Caki2 (cell line): ENCODE data around the gene ANKRD11. TPM values are rescaled to one million over a fixed set of nuclear protein-coding genes. Genes with fewer than 3 reads are reported as not detected.
"Not testable (repeated sequence)": the region's sequence is repeated elsewhere in the genome, so short reads cannot be mapped to it uniquely, and the experiment has no call there.

ENCODE experiments used
- DNase-seq: peaks from one replicate; pipeline ENCODE4 v3.0.0-alpha.2; 2015; ENCODE audit warnings: low read depth
- in situ Hi-C: cut with HindIII; loops from 2 replicates; pipeline ENCODE4 v1.10.0; 2016; ENCODE audit warnings: low sequenced_read_pairs, low pct_unique_long_range_greater_than_20kb, mixed read lengths
- total RNA-seq: library from RNA; depleted of rRNA; stranded (reverse); fragments of >200 nt; shearing (Covaris generic); gene quantifications from 2 replicates; pipeline ENCODE4 v1.2.3, GENCODE V29; 2014; ENCODE audit warnings: low replicate concordance

The ANKRD11 gene
- total RNA-seq, 1 experiment from 2014 or later, result 56.3 TPM

- in situ Hi-C loops, result no loop called here
- no peak for DNase-seq
Measured at GRCh38 chr16:89458967-89459366, 31.4 kb downstream of the ANKRD11 start.

DNA sequence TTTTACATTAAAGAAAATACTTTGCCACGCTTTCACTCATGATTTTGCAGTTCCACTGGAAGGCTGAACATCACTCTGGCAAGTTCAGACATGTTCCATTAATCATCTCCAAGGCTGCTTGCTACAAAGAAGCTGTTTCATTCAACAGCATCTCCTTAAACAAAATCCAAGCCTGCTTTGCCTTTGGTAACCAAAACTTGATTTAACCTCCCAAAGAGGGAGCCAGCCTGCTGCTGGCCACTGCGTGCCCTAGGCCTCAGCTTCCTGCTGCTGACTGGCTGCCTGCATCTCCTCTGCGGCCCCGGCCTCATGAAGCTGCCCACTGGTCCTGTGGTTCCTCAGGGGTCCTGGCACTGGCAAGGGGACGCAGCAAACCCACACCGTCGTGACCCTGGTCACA, 31.8 kb downstream of the ANKRD11 start:
- in situ Hi-C loops, result no loop called here
- peak; percentile 37 for DNase-seq

DNA sequence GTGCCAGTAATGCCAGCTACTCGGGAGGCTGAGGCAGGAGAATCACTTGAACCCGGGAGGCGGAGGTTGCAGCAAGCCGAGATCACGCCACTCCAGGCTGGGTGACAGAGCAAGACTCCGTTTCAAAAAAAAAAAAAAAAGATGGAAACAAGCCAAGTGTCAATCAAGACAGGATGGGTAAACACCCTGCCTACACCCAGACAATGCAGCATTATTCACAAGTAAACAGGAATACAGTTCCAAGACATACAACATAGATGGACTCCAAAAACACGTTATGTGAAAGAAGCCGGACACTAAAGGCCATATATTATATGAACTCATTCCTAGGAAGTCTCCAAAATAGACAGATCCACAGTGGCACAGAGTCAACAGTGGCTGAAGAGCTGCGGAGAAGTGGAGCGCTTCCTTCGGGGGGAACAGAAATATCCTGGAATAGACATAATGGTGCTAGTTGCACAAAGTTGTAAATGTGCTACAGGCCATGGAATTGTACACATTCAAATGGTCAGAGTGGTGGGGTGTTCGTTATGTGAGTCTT, 33.9 kb downstream of the ANKRD11 start:
- in situ Hi-C loops, result no loop called here
- DNase-seq, result no peak

GRCh38 chr16:89455692-89456091, 34.7 kb downstream of the ANKRD11 start:
- in situ Hi-C loops, result no loop called here
- no peak for DNase-seq

GRCh38 chr16:89455178-89455577, 35.2 kb downstream of the ANKRD11 start:
- in situ Hi-C loops, result no loop called here
- DNase-seq, result no peak

DNA sequence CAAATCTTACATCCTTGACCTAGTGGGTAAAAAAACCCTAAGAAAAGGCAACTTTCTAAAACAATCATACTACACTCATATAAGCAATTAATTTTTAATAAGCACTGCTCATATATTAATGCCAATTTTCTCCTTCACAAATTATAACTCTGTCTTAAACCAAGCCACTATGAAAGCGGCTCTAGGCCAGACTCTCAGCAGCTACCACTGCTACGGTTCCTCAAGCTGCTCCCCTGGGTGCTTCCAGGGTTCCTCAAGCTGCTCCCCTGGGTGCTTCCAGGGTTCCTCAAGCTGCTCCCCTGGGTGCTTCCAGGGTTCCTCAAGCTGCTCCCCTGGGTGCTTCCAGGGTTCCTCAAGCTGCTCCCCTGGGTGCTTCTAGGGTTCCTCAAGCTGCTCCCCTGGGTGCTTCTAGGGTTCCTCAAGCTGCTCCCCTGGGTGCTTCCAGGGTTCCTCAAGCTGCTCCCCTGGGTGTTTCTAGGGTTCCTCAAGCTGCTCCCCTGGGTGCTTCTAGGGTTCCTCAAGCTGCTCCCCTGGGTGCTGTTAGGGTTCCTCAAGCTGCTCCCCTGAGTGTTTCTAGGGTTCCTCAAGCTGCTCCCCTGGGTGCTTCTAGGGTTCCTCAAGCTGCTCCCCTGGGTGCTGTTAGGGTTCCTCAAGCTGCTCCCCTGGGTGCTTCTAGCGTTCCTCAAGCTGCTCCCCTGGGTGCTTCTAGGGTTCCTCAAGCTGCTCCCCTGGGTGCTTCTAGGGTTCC, 35.8 kb downstream of the ANKRD11 start:
- in situ Hi-C loops, result not testable (repeated sequence)

GRCh38 chr16:89453501-89454321, 36.6 kb downstream of the ANKRD11 start:
- in situ Hi-C loops, result no loop called here
- DNase-seq, result no peak

More for the DNA sequence above, 35.8 kb downstream of the ANKRD11 start:
- not testable (repeated sequence) for DNase-seq

- no peak for DNase-seq
- in situ Hi-C loops, result no loop called here
Measured at GRCh38 chr16:89452925-89453324, 37.4 kb downstream of the ANKRD11 start.

DNA sequence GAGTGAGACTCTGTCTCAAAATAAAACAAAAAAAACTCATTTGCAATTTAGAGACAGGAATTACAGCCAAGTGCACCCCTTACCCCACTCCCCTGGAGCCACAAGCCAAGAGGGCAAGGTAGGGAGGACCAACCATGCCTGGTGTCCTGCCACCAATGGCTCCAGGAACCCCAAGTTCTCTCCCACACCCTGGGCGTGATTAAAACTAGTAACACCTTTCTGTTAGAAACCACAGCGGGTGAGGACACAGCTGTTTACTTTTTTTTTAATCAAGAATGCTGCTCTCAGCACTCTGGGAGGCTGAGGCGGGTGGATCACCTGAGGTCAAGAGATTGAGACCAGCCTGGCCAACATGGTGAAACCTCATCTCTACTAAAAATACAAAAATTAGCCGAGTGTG, 38.1 kb downstream of the ANKRD11 start:
- in situ Hi-C loops, result no loop called here
- no peak for DNase-seq

GRCh38 chr16:89450537-89450936, 39.8 kb downstream of the ANKRD11 start:
- no peak for DNase-seq
- in situ Hi-C loops, result no loop called here

DNA sequence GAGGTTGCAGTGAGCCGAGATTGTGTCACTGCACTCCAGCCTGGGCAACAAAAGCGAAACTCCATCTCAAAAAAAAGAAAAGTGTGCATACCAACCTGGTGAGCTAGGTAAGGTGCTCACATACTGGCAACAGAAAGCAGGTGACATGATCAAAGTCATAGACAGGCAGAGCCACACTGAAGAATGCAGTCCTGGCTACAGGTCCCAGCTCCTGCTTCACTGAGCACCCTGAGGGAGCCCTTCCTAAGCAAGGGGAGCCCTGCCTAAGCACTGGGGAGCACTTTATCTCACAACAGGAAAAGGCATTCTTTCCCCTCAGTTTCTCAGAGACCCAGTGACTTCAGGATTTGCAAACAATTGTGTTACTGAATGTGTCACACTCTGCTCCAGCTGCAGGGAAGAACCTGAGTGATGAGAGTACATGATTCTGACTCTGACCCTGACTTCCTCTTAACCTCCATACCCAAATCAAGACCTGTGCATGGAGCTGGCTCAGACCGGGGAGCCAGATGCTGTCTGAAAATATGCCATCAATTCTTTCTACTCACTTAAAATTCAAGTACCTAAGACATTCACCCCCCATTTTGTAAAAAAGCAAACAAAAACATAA, 40.5 kb downstream of the ANKRD11 start:
- in situ Hi-C loops, result no loop called here
- no peak for DNase-seq

DNA sequence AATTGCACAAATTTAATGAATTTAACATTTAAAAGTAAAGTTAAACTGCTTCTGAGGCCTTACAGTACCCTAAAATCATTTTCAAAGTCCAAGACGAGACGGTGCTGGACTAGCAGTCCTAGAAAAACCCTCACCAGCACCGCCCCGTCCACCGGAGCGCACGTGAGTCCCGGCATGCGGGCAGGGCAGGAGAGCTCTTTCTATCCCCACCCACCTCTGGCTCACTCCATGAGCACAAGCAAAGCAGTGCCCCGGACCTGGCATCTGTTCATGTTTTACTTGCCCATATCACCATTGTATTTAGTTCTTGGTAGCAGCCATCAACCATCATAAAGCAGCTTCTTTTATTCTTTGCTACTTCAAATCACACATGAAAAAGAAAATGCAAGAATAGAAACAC, 41.7 kb downstream of the ANKRD11 start:
- in situ Hi-C loops, result no loop called here
- DNase-seq, result no peak

GRCh38 chr16:89446975-89447293, 43.4 kb downstream of the ANKRD11 start:
- in situ Hi-C loops, result no loop called here
- DNase-seq, result no peak

DNA sequence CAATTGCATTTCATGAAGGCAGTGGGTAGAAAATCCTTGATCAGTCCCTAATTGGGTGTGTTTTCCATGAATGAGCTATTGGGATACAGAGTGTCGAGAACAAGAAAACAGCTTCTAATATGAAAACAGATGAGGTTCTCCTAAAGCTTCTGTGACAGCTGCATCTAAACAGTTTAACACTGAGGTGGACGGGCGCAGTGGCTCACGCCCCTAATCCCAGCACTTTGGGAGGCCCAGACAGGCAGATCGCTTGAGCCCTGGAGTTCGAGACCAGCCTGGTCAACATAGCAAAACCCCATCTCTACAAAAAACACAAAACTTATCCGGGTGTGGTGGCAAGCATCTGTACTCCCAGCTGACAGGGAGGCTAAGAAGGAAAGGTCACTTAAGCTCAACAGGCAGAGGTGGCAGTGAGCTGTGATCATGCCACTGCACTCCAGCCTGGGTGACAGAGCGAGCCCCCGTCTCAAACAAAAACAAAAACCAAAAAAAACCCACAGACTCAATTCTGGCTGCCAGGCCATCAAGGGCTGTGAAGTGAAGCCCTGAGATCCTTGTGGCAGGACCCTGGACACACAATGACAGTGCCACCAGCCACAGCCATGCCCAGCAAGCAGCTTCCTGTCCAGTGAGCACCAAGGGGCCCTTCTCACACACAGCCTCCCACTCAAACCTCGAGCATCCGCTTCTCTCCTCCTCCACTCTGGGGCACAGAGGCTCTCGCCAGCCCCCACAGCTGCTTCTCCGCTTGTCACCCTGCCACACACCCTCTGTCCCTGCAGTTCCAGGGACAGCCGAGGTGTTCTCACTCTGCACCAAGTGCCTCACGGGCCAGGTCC, 44.0 kb downstream of the ANKRD11 start:
- no peak for DNase-seq
- in situ Hi-C loops, result no loop called here

- in situ Hi-C loops, result no loop called here
- no peak for DNase-seq
Measured at GRCh38 chr16:89445166-89445565, 45.2 kb downstream of the ANKRD11 start.

DNA sequence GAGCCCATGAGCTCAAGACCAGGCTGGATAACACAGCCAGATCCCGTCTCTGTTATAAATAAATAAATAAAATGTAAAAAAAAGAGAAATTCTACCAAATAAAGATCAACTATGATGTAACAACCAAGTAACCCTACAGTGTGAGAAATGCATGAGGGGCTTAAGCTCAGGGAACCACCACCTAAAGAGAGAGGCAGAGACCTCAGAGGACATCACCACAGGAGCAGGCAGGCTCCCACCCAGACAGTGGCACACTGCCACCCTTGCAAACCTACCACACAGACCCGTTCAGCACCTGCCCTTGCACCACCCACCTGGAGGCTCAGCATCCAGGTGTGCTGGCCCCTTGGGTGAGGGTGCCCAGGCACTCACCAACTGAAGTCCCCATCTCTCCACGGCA, 45.6 kb downstream of the ANKRD11 start:
- no peak for DNase-seq
- in situ Hi-C loops, result no loop called here

DNA sequence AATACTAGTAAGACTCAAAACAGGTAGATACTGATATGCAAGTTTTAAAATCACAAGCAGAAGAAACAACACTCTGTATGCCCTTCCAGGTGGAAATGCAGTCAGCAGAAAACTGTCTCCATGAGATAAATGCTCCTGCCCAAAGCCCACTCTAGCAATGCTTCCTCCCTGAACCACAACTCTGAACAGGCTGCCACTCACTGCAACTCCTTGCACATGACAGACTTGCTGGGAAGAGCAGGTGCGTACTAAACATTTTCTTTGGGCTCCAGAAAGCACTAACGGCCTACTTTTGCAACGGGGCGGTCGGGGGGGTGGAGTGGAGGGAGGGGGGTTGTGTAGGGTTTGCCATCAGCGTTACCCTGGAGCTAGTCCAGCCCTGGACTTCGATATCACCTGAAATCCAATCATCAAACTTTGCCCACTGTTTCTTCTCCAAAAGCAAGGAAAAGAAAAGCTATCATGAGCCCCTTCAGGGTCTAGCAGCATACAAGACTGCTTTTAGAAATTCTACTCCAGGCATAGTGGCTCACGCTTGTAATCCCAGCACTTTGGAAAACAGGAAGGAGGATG, 46.1 kb downstream of the ANKRD11 start:
- no peak for DNase-seq
- in situ Hi-C loops, result no loop called here

GRCh38 chr16:89443727-89444084, 46.7 kb downstream of the ANKRD11 start:
- no peak for DNase-seq
- in situ Hi-C loops, result no loop called here
